MV-4-11 (cell line): ENCODE measurements around the gene GAN.
A peak's percentile ranks its signal among the peaks of the same experiment; 100 is the strongest.
"Not testable (repeated sequence)": the region's sequence is repeated elsewhere in the genome, so short reads cannot be mapped to it uniquely, and the experiment has no call there.

Experiments
- DNase-seq: peaks from one replicate; lab custom pipeline; 2025; lab: John Stamatoyannopoulos, UW

The GAN gene

GRCh38 chr16:81310045-81310644 lies 4.6 kb upstream of the GAN start:
- DNase-seq: no peak

- no peak for DNase-seq
These were observed 3.0 kb upstream of the GAN start for GRCh38 chr16:81311762-81312161.

GRCh38 chr16:81313701-81314602 lies 810 bp upstream of the GAN start:
- no peak for DNase-seq

GRCh38 chr16:81315271-81316175 lies 761 bp downstream of the GAN start:
- DNase-seq: peak; percentile 29

- DNase-seq: peak; percentile 15
These were observed 1.4 kb downstream of the GAN start for GRCh38 chr16:81316176-81316496.

GRCh38 chr16:81318711-81319110 lies 3.9 kb downstream of the GAN start:
- DNase-seq: no peak

- no peak for DNase-seq
These were observed 4.6 kb downstream of the GAN start for GRCh38 chr16:81319221-81319912.

- no peak for DNase-seq
These were observed 6.3 kb downstream of the GAN start for GRCh38 chr16:81321039-81321438.

- no peak for DNase-seq
These were observed 6.8 kb downstream of the GAN start for GRCh38 chr16:81321536-81321935.

- no peak for DNase-seq
These were observed 10.0 kb downstream of the GAN start for GRCh38 chr16:81324808-81325207.

GRCh38 chr16:81327011-81327410 lies 12.2 kb downstream of the GAN start:
- DNase-seq: no peak

- no peak for DNase-seq
These were observed 12.9 kb downstream of the GAN start for GRCh38 chr16:81327447-81328196.

GRCh38 chr16:81329947-81330346 lies 15.2 kb downstream of the GAN start:
- no peak for DNase-seq

- no peak for DNase-seq
These were observed 18.6 kb downstream of the GAN start for GRCh38 chr16:81333356-81333755.

GRCh38 chr16:81335669-81336068 lies 20.9 kb downstream of the GAN start:
- no peak for DNase-seq

GRCh38 chr16:81337097-81337496 lies 22.3 kb downstream of the GAN start:
- no peak for DNase-seq

- not testable (repeated sequence) for DNase-seq
These were observed 30.4 kb downstream of the GAN start for GRCh38 chr16:81345172-81345571.

GRCh38 chr16:81347425-81347824 lies 32.7 kb downstream of the GAN start:
- DNase-seq: no peak

GRCh38 chr16:81349608-81350305 lies 35.0 kb downstream of the GAN start:
- no peak for DNase-seq

- no peak for DNase-seq
These were observed 35.5 kb downstream of the GAN start for GRCh38 chr16:81350306-81350615.

GRCh38 chr16:81353895-81354294 lies 39.1 kb downstream of the GAN start:
- no peak for DNase-seq
